ENCODE data around the gene UBR1. TPM values are rescaled to one million over a fixed set of nuclear protein-coding genes. Genes with fewer than 3 reads are reported as not detected.

Gene UBR1
- total RNA-seq, 2 experiments from 2014 or later: 19.8 to 33.5 TPM

- H3K9me3 ChIP-seq (ENCODE audit: low read length): no peaks in the 10 kb centered on the region
- no peak for TF ChIP-seq CTCF (conservative IDR thresholded peaks at IDR 0.05; ENCODE audit: low read length)
- ChIA-PET CTCF (ENCODE audit: unreplicated experiment) (no interaction called here), POLR2A (no interaction called here)
- no peak overlapping the region for H3K4me3 ChIP-seq (ENCODE audit: low read depth, low read length, poor library complexity, severe bottlenecking)
- no peaks in the 10 kb centered on the region for H3K79me2 ChIP-seq (ENCODE audit: insufficient read depth, low read depth, low read length)
- no TSS peak for BruUV-seq (replicated peaks)
- intact Hi-C loops (cut with micrococcal nuclease; ENCODE audit: unreplicated experiment): no loop called here
- H3K4me1 ChIP-seq (ENCODE audit: insufficient read depth, low read length, poor library complexity, severe bottlenecking): peaks cover 17% of the 10 kb centered on the region
- H3K9me2 ChIP-seq (ENCODE audit: insufficient read depth, low read length): no peaks in the 10 kb centered on the region
- peak; percentile 50 for DNase-seq (ENCODE audit: low spot score)
- no peaks in the 10 kb centered on the region for H4K20me1 ChIP-seq (ENCODE audit: insufficient read depth, low read length)
- H3K27ac ChIP-seq (ENCODE audit: low read depth, low read length, poor library complexity, severe bottlenecking): peak overlapping the region; percentile 15
- H3K4me2 ChIP-seq (ENCODE audit: low read length): peak overlapping the region; percentile 30
- peaks cover 72% of the 10 kb centered on the region for H3K36me3 ChIP-seq (ENCODE audit: insufficient read depth, low read length)
- no peak overlapping the region for H2AFZ ChIP-seq (ENCODE audit: low read length)
Measured at GRCh38 chr15:43144512-43144911, 38.7 kb upstream of the UBR1 start.

- Histone ChIP-seq H3K27ac (ENCODE audit: low read depth, low read length, poor library complexity, severe bottlenecking) (no peak overlapping the region), H3K36me3 (ENCODE audit: insufficient read depth, low read length) (peaks cover 72% of the 10 kb centered on the region), H3K4me2 (ENCODE audit: low read length) (peak overlapping the region; percentile 30; the same call in 1 of the 2 replicates), H3K4me1 (ENCODE audit: insufficient read depth, low read length, poor library complexity, severe bottlenecking) (peaks cover 17% of the 10 kb centered on the region), H3K9me2 (ENCODE audit: insufficient read depth, low read length) (no peaks in the 10 kb centered on the region), H4K20me1 (ENCODE audit: insufficient read depth, low read length) (no peaks in the 10 kb centered on the region), H3K79me2 (ENCODE audit: insufficient read depth, low read depth, low read length) (no peaks in the 10 kb centered on the region), H3K9me3 (ENCODE audit: low read length) (no peaks in the 10 kb centered on the region), H3K4me3 (ENCODE audit: low read depth, low read length, poor library complexity, severe bottlenecking) (no peak overlapping the region), H2AFZ (ENCODE audit: low read length) (no peak overlapping the region)
- intact Hi-C loops (cut with micrococcal nuclease; ENCODE audit: unreplicated experiment): no loop called here
- BruUV-seq (replicated peaks): no TSS peak
- no peak for DNase-seq (ENCODE audit: low spot score)
- CTCF ChIA-PET (ENCODE audit: unreplicated experiment): no interaction called here
- TF ChIP-seq EZH2phosphoT487 (IDR thresholded peaks at IDR 0.05; ENCODE audit: borderline replicate concordance, low read depth, low read length): no peak
- TF ChIP-seq CTCF (conservative IDR thresholded peaks at IDR 0.05; ENCODE audit: low read length): no peak
- POLR2A ChIA-PET: no interaction called here
Measured at GRCh38 chr15:43143203-43143941, 37.5 kb upstream of the UBR1 start.

- POLR2A ChIA-PET: no interaction called here
- no peak for TF ChIP-seq EZH2phosphoT487 (IDR thresholded peaks at IDR 0.05; ENCODE audit: borderline replicate concordance, low read depth, low read length)
- TF ChIP-seq CTCF (conservative IDR thresholded peaks at IDR 0.05; ENCODE audit: low read length): no peak
- CTCF ChIA-PET (ENCODE audit: unreplicated experiment): no interaction called here
- Histone ChIP-seq H3K9me2 (ENCODE audit: insufficient read depth, low read length) (no peaks in the 10 kb centered on the region), H3K9me3 (ENCODE audit: low read length) (no peaks in the 10 kb centered on the region), H3K79me2 (ENCODE audit: insufficient read depth, low read depth, low read length) (peaks cover 18% of the 10 kb centered on the region), H3K36me3 (ENCODE audit: insufficient read depth, low read length) (peaks cover 51% of the 10 kb centered on the region), H3K4me2 (ENCODE audit: low read length) (peak overlapping the region; percentile 88), H2AFZ (ENCODE audit: low read length) (no peak overlapping the region), H3K4me3 (ENCODE audit: low read depth, low read length, poor library complexity, severe bottlenecking) (peak overlapping the region; percentile 96), H4K20me1 (ENCODE audit: insufficient read depth, low read length) (peaks cover 9% of the 10 kb centered on the region), H3K27ac (ENCODE audit: low read depth, low read length, poor library complexity, severe bottlenecking) (no peak overlapping the region), H3K4me1 (ENCODE audit: insufficient read depth, low read length, poor library complexity, severe bottlenecking) (peaks cover 20% of the 10 kb centered on the region)
- BruUV-seq (replicated peaks): no TSS peak
- intact Hi-C loops (cut with micrococcal nuclease; ENCODE audit: unreplicated experiment): no loop called here
- DNase-seq (ENCODE audit: low spot score): no peak
Measured at GRCh38 chr15:43135351-43135750, 29.5 kb upstream of the UBR1 start.

Measured in OCI-LY7 (cell line).